ENCODE data around the gene FOXK2. TPM values are rescaled to one million over a fixed set of nuclear protein-coding genes. Genes with fewer than 3 reads are reported as not detected.

Gene FOXK2
- total RNA-seq, 1 experiment from 2014 or later: 118 TPM

- DNase-seq: no peak
- peaks cover 70% of the 10 kb centered on the region for H3K36me3 Mint-ChIP-seq (ENCODE audit: insufficient read depth, unreplicated experiment)
Measured at GRCh38 chr17:82483836-82484235, 35.7 kb upstream of the FOXK2 start.

DNA sequence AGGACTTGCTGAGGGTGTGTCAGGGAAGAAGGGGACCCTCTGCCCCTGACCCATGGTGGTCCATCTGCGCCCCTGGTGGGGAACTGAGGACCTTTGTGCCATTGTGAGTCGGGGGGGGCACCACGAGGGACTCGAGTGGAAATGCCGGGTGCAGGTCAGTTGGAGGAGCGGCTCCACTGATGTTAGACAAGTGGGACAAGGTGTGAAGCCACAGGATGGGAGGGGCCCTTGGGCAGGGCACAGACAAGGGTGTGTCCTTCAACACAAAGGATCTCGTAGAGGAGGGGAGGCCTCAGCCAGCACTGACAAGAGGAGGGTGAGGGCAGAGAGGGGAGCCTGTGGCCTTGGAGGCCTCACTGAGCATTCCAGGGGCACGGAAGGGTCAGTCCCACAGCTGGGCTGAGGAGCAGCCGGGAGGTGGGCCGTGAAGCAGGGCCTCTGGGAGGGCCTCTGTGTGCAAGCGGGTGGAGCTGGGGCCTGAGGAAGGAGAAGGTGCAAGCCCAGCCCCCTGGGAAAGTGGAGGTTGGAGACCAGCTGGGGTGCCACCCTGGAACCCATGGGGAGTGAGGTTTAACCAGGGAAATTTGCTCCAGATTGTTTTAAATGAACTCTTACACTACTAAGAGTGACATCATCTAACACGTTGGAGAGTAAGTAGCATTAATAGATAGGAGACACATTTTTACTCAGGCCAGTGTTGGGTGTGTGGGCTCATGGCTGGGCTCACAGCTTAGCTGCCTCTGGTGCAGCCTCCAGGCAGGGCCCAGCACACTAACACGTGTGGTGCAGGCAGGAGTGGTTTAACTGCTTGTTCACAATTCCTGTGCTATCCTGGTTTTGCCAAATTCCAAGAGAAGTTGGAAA, 33.1 kb upstream of the FOXK2 start:
- ChIA-PET CTCF (no interaction called here), POLR2A (no interaction called here)
- Mint-ChIP-seq H3K4me1 (ENCODE audit: low read depth, unreplicated experiment) (peaks cover 6% of the 10 kb centered on the region), H3K27me3 (ENCODE audit: insufficient read depth, unreplicated experiment) (no peaks in the 10 kb centered on the region), H3K36me3 (ENCODE audit: insufficient read depth, unreplicated experiment) (peaks cover 59% of the 10 kb centered on the region), H3K4me3 (ENCODE audit: unreplicated experiment) (no peak overlapping the region), H3K27ac (ENCODE audit: unreplicated experiment) (no peak overlapping the region), H3K9me3 (ENCODE audit: unreplicated experiment) (no peaks in the 10 kb centered on the region)
- no peaks in the 10 kb centered on the region for H3K9me3 ChIP-seq
- H3K4me3 ChIP-seq (ENCODE audit: low read depth, low read length): no peak overlapping the region
- no TSS peak for BruUV-seq (replicated peaks)
- no peaks in the 10 kb centered on the region for H3K4me1 ChIP-seq
- TF ChIP-seq CTCF (IDR thresholded peaks at IDR 0.05; ENCODE audit: insufficient read depth in 1 of 2, low read depth in 1 of 2, low read length in 1 of 2, severe bottlenecking in 1 of 2, unreplicated experiment in 1 of 2): no peak
- H3K27me3 ChIP-seq (replicated peaks; ENCODE audit: control insufficient read depth, insufficient read depth, low read length): no peaks in the 10 kb centered on the region
- no peak for DNase-seq
- H3K36me3 ChIP-seq (ENCODE audit: control insufficient read depth, insufficient read depth, low read length): peaks cover 4% of the 10 kb centered on the region; the same call in 1 of the 2 replicates
- intact Hi-C loops (cut with micrococcal nuclease; ENCODE audit: unreplicated experiment): no loop called here

More at GRCh38 chr17:82483836-82484235, 35.7 kb upstream of the FOXK2 start:
- no peaks in the 10 kb centered on the region for H3K27me3 Mint-ChIP-seq (ENCODE audit: insufficient read depth, unreplicated experiment)
- ChIA-PET POLR2A (no interaction called here), CTCF (no interaction called here)
- no peak for TF ChIP-seq CTCF (IDR thresholded peaks at IDR 0.05; ENCODE audit: insufficient read depth in 1 of 2, low read depth in 1 of 2, low read length in 1 of 2, severe bottlenecking in 1 of 2, unreplicated experiment in 1 of 2)
- H3K9me3 Mint-ChIP-seq (ENCODE audit: unreplicated experiment): no peaks in the 10 kb centered on the region
- H3K4me1 Mint-ChIP-seq (ENCODE audit: low read depth, unreplicated experiment): peaks cover 6% of the 10 kb centered on the region
- intact Hi-C loops (cut with micrococcal nuclease; ENCODE audit: unreplicated experiment): no loop called here
- H3K9me3 ChIP-seq: no peaks in the 10 kb centered on the region
- no peaks in the 10 kb centered on the region for H3K4me1 ChIP-seq
- H3K27me3 ChIP-seq (replicated peaks; ENCODE audit: control insufficient read depth, insufficient read depth, low read length): no peaks in the 10 kb centered on the region
- H3K4me3 ChIP-seq (ENCODE audit: low read depth, low read length): no peak overlapping the region
- H3K4me3 Mint-ChIP-seq (ENCODE audit: unreplicated experiment): no peak overlapping the region
- H3K36me3 ChIP-seq (ENCODE audit: control insufficient read depth, insufficient read depth, low read length): peaks cover 4% of the 10 kb centered on the region
- H3K27ac Mint-ChIP-seq (ENCODE audit: unreplicated experiment): no peak overlapping the region
- BruUV-seq (replicated peaks): no TSS peak

DNA sequence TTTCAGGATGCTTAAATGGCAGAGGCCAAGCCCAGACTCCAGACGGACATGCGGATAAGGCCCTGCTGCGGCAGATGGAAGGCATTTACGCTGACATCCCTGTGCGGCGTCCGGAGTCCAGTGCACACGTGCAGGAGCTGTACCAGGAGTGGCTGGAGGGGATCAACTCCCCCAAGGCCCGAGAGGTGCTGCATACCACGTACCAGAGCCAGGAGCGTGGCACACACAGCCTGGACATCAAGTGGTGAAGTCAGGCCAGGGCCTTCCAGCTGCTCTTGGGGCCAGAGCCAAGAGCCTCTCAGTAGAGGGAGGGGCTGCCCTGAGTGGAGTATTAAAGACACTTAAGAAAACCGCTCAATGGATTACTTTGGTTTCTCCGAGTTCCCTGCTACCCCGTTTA, 31.6 kb upstream of the FOXK2 start:
- Mint-ChIP-seq H3K4me1 (ENCODE audit: low read depth, unreplicated experiment) (peaks cover 6% of the 10 kb centered on the region), H3K27me3 (ENCODE audit: insufficient read depth, unreplicated experiment) (no peaks in the 10 kb centered on the region)

More for the DNA sequence above, 31.6 kb upstream of the FOXK2 start:
- Histone ChIP-seq H3K4me1 (no peaks in the 10 kb centered on the region), H3K27me3 (replicated peaks; ENCODE audit: control insufficient read depth, insufficient read depth, low read length) (no peaks in the 10 kb centered on the region), H3K4me3 (ENCODE audit: low read depth, low read length) (no peak overlapping the region), H3K9me3 (no peaks in the 10 kb centered on the region), H3K36me3 (ENCODE audit: control insufficient read depth, insufficient read depth, low read length) (peaks cover 4% of the 10 kb centered on the region; the same call in 1 of the 2 replicates)
- Mint-ChIP-seq H3K9me3 (ENCODE audit: unreplicated experiment) (no peaks in the 10 kb centered on the region), H3K36me3 (ENCODE audit: insufficient read depth, unreplicated experiment) (peaks cover 59% of the 10 kb centered on the region), H3K4me3 (ENCODE audit: unreplicated experiment) (no peak overlapping the region), H3K27ac (ENCODE audit: unreplicated experiment) (no peak overlapping the region)
- ChIA-PET POLR2A (no interaction called here), CTCF (no interaction called here)
- intact Hi-C loops (cut with micrococcal nuclease; ENCODE audit: unreplicated experiment): no loop called here
- DNase-seq: no peak
- no peak for TF ChIP-seq CTCF (IDR thresholded peaks at IDR 0.05; ENCODE audit: insufficient read depth in 1 of 2, low read depth in 1 of 2, low read length in 1 of 2, severe bottlenecking in 1 of 2, unreplicated experiment in 1 of 2)
- no TSS peak for BruUV-seq (replicated peaks)
